Sciatic nerve (tissue), 2 donors: ENCODE measurements around the gene SMARCB1. TPM values are rescaled to one million over a fixed set of nuclear protein-coding genes. Genes with fewer than 3 reads are reported as not detected.

ENCODE experiments used
- ATAC-seq: fragments of 200-7000 bp; cut with Tn5 transposase; one replicate; pipeline ENCODE4 v1.9.1; 2020; ENCODE audit warnings: mild to moderate bottlenecking, moderate library complexity
- DNase-seq: peaks from one replicate; pipeline ENCODE4 v3.0.0-alpha.2; 2020; ENCODE audit warnings: low spot score
- intact Hi-C: fragments of 100-400 bp; cut with DNase I; formaldehyde crosslinking; loops from one replicate; pipeline ENCODE4 v1.14.2; 2022
- total RNA-seq: library from RNA; stranded (reverse); fragmentation: NEBNext Ultra II Directional; extraction: Animal tissue kit (Norgen Biotek cat#: 25700); gene quantifications from one replicate; pipeline ENCODE4 v1.2.1, GENCODE V29; 2021
- donor health status: DM: no; HTN: no; CAD: no.
- donor health status: DM: no; HTN: no; CAD: no.

Gene SMARCB1
- total RNA-seq, 1 donor from 2014 or later, result 56.2 TPM

- ATAC-seq, result no peak
- peak; percentile 56 for DNase-seq
- intact Hi-C loops, result loop anchor here (5.0 kb wide), 1 partner anchor 58 kb away; no protein-coding TSS in a partner anchor
Measured at GRCh38 chr22:23835484-23836144, 48.8 kb downstream of the SMARCB1 start.

- no peak for ATAC-seq
- intact Hi-C loops, result loop anchor here (5.0 kb wide), 1 partner anchor 59 kb away; no protein-coding TSS in a partner anchor
- peak; percentile 54 for DNase-seq
Measured at GRCh38 chr22:23836281-23836680, 49.5 kb downstream of the SMARCB1 start.

- no peak for DNase-seq
Measured at GRCh38 chr22:23836692-23837495, 50.1 kb downstream of the SMARCB1 start.

GRCh38 chr22:23837496-23837859 lies 50.7 kb downstream of the SMARCB1 start:
- intact Hi-C loops, result loop anchor here (5.0 kb wide), 1 partner anchor 60 kb away; no protein-coding TSS in a partner anchor
- no peak for DNase-seq
- ATAC-seq, result no peak

More at GRCh38 chr22:23836692-23837495, 50.1 kb downstream of the SMARCB1 start:
- intact Hi-C loops, result loop anchor here (5.0 kb wide), 1 partner anchor 60 kb away; no protein-coding TSS in a partner anchor
- ATAC-seq, result no peak

- intact Hi-C loops, result loop anchor here (5.0 kb wide), 1 partner anchor 61 kb away; no protein-coding TSS in a partner anchor
- DNase-seq, result no peak
Measured at GRCh38 chr22:23837911-23838680, 51.3 kb downstream of the SMARCB1 start.

GRCh38 chr22:23838681-23839468 lies 52.1 kb downstream of the SMARCB1 start, which contains the start of gene DERL3:
DERL3 (minus strand) TSS chr22:23839006; CDS start chr22:23838987, 19 bp downstream.
- DNase-seq (peak; percentile 98), ATAC-seq (peak; percentile 94)
- intact Hi-C loops, result loop anchor here (5.0 kb wide), 1 partner anchor 62 kb away; no protein-coding TSS in a partner anchor

More at GRCh38 chr22:23837911-23838680, 51.3 kb downstream of the SMARCB1 start:
- ATAC-seq, result no peak

- ATAC-seq, result no peak
- intact Hi-C loops, result no loop called here
- DNase-seq, result no peak
Measured at GRCh38 chr22:23840026-23840425, 53.3 kb downstream of the SMARCB1 start.

GRCh38 chr22:23841292-23841691 lies 54.5 kb downstream of the SMARCB1 start:
- no peak for DNase-seq
- intact Hi-C loops, result no loop called here
- ATAC-seq, result no peak

GRCh38 chr22:23841736-23842445 lies 55.1 kb downstream of the SMARCB1 start:
- intact Hi-C loops, result no loop called here
- ATAC-seq (no peak), DNase-seq (no peak)

- intact Hi-C loops, result no loop called here
- DNase-seq (no peak), ATAC-seq (no peak)
Measured at GRCh38 chr22:23842599-23842998, 55.8 kb downstream of the SMARCB1 start.

GRCh38 chr22:23844739-23845202 lies 58.0 kb downstream of the SMARCB1 start:
- DNase-seq (no peak), ATAC-seq (no peak)
- intact Hi-C loops, result loop anchor here (5.0 kb wide), 1 partner anchor 77 kb away; the partner anchor contains the start of gene CHCHD10

GRCh38 chr22:23845265-23846080 lies 58.7 kb downstream of the SMARCB1 start:
- ATAC-seq (no peak), DNase-seq (no peak)
- intact Hi-C loops, result loop anchor here (5.0 kb wide), 1 partner anchor 78 kb away; the partner anchor contains the start of gene CHCHD10

GRCh38 chr22:23846081-23846469 lies 59.3 kb downstream of the SMARCB1 start:
- DNase-seq, result no peak
- intact Hi-C loops, result loop anchor here (5.0 kb wide), 1 partner anchor 79 kb away; the partner anchor contains the start of gene CHCHD10
- ATAC-seq, result no peak

- no peak for DNase-seq
Measured at GRCh38 chr22:23847310-23847920, 60.6 kb downstream of the SMARCB1 start.

GRCh38 chr22:23847991-23848864 lies 61.5 kb downstream of the SMARCB1 start:
- no peak for ATAC-seq
- no peak for DNase-seq
- intact Hi-C loops, result loop anchor here (5.0 kb wide), 1 partner anchor 81 kb away; the partner anchor contains the start of gene CHCHD10

More at GRCh38 chr22:23847310-23847920, 60.6 kb downstream of the SMARCB1 start:
- intact Hi-C loops, result loop anchor here (5.0 kb wide), 1 partner anchor 80 kb away; the partner anchor contains the start of gene CHCHD10
- ATAC-seq, result no peak
